ENCODE measurements around the gene GJB4.
A peak's percentile ranks its signal among the peaks of the same experiment; 100 is the strongest.
"Not testable (repeated sequence)": the region's sequence is repeated elsewhere in the genome, so short reads cannot be mapped to it uniquely, and the experiment has no call there.

The GJB4 gene

DNA sequence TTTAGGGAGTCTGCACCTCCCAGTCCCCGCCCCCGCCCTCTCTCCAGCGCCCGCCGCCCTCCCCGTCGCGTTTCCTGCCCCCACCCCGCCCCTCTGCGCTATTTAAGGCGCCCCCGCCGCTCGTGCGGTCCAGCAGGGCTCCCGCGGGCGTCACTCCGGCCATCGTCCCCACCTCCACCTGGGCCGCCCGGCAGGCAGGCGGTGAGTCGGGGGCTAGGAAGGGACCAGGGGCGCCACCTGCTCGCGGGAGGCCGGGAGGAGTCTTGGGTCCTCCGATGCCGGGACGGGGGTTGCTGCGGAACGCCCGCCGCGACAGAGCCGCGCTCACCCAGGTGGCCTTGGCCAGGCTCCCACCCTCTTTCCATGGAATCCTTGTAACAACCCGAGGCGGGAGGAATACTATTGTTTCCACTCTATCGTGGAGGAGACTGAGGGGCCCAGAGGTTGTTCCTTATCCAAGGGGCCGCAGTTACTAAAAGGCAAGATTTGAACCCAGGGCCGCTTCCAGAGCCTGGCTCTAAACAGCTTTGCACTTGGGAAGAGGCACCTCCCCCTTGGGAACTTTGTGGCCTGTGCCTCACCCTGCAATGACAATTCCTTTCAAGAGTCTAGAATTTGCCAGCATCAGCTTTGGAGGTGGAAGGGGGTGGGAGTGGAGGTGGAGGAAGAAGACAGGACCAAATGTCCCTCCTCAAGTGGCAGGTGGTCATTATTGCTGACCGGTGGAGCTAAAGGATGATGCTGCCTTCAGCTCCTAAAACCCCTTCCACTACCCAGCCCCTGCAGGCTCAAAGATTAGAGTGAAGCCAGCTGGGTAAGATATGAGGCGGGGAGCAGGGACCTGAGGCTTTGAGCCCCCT, 33.6 kb downstream of the GJB4 start, which contains the start of gene GJA4:
Gene GJA4 (plus strand): TSS at position 132 of the 860 bp plus-strand sequence. CDS start 1,215 bp downstream, outside the sequence.
- TF ChIP-seq TAF1 (IDR thresholded peaks at IDR 0.05; ENCODE audit: borderline replicate concordance, low read depth, low read length) (no peak), POLR2A (IDR thresholded peaks at IDR 0.05; ENCODE audit: low read depth, low read length) (no peak), POLR2AphosphoS5 (IDR thresholded peaks at IDR 0.05; ENCODE audit: low read depth, low read length) (no peak)
- no peak for DNase-seq (ENCODE audit: insufficient read length)
- no peak for FAIRE-seq

- TF ChIP-seq POLR2AphosphoS5 (IDR thresholded peaks at IDR 0.05; ENCODE audit: low read depth, low read length) = no peak
- TF ChIP-seq TAF1 (IDR thresholded peaks at IDR 0.05; ENCODE audit: borderline replicate concordance, low read depth, low read length) = no peak
- no peak for TF ChIP-seq POLR2A (IDR thresholded peaks at IDR 0.05; ENCODE audit: low read depth, low read length)
- DNase-seq (ENCODE audit: insufficient read length) (no peak), FAIRE-seq (no peak)
These were observed 34.7 kb downstream of the GJB4 start for GRCh38 chr1:34794001-34794789.

DNA sequence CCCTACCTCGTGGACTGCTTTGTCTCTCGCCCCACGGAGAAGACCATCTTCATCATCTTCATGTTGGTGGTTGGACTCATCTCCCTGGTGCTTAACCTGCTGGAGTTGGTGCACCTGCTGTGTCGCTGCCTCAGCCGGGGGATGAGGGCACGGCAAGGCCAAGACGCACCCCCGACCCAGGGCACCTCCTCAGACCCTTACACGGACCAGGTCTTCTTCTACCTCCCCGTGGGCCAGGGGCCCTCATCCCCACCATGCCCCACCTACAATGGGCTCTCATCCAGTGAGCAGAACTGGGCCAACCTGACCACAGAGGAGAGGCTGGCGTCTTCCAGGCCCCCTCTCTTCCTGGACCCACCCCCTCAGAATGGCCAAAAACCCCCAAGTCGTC, 35.2 kb downstream of the GJB4 start:
- FAIRE-seq (no peak), DNase-seq (ENCODE audit: insufficient read length) (no peak)
- TF ChIP-seq POLR2A (IDR thresholded peaks at IDR 0.05; ENCODE audit: low read depth, low read length) = no peak
- no peak for TF ChIP-seq POLR2AphosphoS5 (IDR thresholded peaks at IDR 0.05; ENCODE audit: low read depth, low read length)
- TF ChIP-seq TAF1 (IDR thresholded peaks at IDR 0.05; ENCODE audit: borderline replicate concordance, low read depth, low read length) = no peak

DNA sequence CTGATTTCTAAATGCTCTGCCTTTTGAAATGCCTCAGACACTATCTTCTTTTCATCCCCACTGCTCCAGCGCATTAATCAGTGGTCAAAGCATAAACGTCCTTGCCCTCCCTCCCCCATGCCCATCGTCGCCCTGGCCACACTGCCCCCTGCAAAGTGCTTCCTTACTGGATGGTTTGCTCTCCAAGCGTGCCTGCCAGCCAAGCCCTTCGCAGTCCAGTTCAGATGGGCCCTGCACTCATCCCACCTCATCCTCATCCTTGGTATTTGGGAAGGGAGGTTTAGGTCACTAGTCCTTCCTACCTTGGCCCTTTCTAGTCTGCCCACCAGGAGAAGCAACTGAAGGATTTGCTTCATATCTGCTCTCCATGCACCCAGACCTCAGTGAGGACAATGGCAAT, 36.4 kb downstream of the GJB4 start:
- TF ChIP-seq POLR2AphosphoS5 (IDR thresholded peaks at IDR 0.05; ENCODE audit: low read depth, low read length) (no peak), POLR2A (IDR thresholded peaks at IDR 0.05; ENCODE audit: low read depth, low read length) (no peak), TAF1 (IDR thresholded peaks at IDR 0.05; ENCODE audit: borderline replicate concordance, low read depth, low read length) (no peak)
- DNase-seq (ENCODE audit: insufficient read length) = no peak
- no peak for FAIRE-seq

- DNase-seq (ENCODE audit: insufficient read length) = no peak
- TF ChIP-seq TAF1 (IDR thresholded peaks at IDR 0.05; ENCODE audit: borderline replicate concordance, low read depth, low read length) (no peak), POLR2A (IDR thresholded peaks at IDR 0.05; ENCODE audit: low read depth, low read length) (no peak), POLR2AphosphoS5 (IDR thresholded peaks at IDR 0.05; ENCODE audit: low read depth, low read length) (no peak)
These were observed 37.5 kb downstream of the GJB4 start for GRCh38 chr1:34796990-34797389.

GRCh38 chr1:34800214-34800613, 40.7 kb downstream of the GJB4 start:
- FAIRE-seq (no peak), DNase-seq (ENCODE audit: insufficient read length) (no peak)
- TF ChIP-seq TAF1 (IDR thresholded peaks at IDR 0.05; ENCODE audit: borderline replicate concordance, low read depth, low read length) = no peak
- no peak for TF ChIP-seq POLR2A (IDR thresholded peaks at IDR 0.05; ENCODE audit: low read depth, low read length)
- no peak for TF ChIP-seq POLR2AphosphoS5 (IDR thresholded peaks at IDR 0.05; ENCODE audit: low read depth, low read length)

More at GRCh38 chr1:34796990-34797389, 37.5 kb downstream of the GJB4 start:
- peak; percentile 48 for FAIRE-seq

- TF ChIP-seq POLR2AphosphoS5 (IDR thresholded peaks at IDR 0.05; ENCODE audit: low read depth, low read length) = no peak
- FAIRE-seq (no peak), DNase-seq (ENCODE audit: insufficient read length) (no peak)
These were observed 44.2 kb downstream of the GJB4 start for GRCh38 chr1:34803770-34804169.

GRCh38 chr1:34806396-34806795, 46.9 kb downstream of the GJB4 start:
- FAIRE-seq = no peak
- TF ChIP-seq POLR2AphosphoS5 (IDR thresholded peaks at IDR 0.05; ENCODE audit: low read depth, low read length) = no peak
- no peak for TF ChIP-seq TAF1 (IDR thresholded peaks at IDR 0.05; ENCODE audit: borderline replicate concordance, low read depth, low read length)
- TF ChIP-seq POLR2A (IDR thresholded peaks at IDR 0.05; ENCODE audit: low read depth, low read length) = no peak
- DNase-seq (ENCODE audit: insufficient read length) = no peak

GRCh38 chr1:34808051-34808810, 48.7 kb downstream of the GJB4 start:
- FAIRE-seq (no peak), DNase-seq (ENCODE audit: insufficient read length) (no peak)
- no peak for TF ChIP-seq POLR2A (IDR thresholded peaks at IDR 0.05; ENCODE audit: low read depth, low read length)
- TF ChIP-seq POLR2AphosphoS5 (IDR thresholded peaks at IDR 0.05; ENCODE audit: low read depth, low read length) = no peak
- no peak for TF ChIP-seq TAF1 (IDR thresholded peaks at IDR 0.05; ENCODE audit: borderline replicate concordance, low read depth, low read length)

DNA sequence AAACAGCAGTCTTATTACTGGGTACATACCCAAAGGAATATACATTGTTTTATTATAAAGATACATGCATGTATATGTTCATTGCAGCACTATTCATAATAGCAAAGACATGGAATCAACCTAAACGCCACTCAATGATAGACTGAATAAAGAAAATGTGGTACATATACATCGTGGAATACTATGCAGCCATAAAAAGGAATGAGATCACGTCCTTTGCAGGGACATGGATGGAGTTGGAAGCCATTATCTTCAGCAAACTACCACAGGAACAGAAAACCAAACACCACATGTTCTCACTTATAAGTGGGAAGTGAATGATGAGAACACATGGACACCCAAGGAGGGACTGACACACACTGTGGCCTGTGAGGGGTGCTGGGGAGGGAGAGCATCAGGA, 51.2 kb downstream of the GJB4 start:
- not testable (repeated sequence) for DNase-seq (ENCODE audit: insufficient read length); FAIRE-seq

Data from GM12892 (cell line).